NCI-H2196 (cell line): ENCODE results near the gene CHST11.
A peak's percentile ranks its signal among the peaks of the same experiment; 100 is the strongest.

Experiments used
- DNase-seq: peaks from one replicate; lab custom pipeline; 2025; ENCODE audit not compliant: unreplicated experiment; lab: John Stamatoyannopoulos, UW

The CHST11 gene

DNA sequence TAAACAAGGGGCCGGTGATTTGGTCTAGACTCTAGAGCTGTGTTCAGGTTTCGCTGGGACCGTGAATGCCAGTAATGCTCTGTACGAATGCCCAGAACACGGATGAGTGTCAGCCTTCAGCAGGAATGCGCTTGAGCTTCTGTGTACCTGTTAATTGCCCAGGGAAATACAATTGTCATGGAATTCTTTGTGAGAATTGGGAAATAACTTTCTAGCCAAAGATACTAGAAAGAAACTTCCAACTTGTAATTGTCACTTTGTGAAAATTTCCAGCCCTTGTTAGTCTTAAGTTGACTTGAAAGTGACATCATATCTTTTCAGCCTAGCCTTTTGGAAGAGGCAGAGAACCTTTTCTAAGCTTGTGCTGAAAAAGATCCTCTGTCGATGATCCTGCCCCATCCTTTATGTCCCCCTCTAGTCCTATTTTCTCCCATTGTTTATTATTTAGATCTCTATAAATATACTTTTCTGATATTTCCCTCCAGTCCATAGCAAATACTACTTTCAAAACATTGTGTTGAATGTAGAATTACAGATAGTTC lies 2.7 kb downstream of the CHST11 start:
- no peak for DNase-seq

DNA sequence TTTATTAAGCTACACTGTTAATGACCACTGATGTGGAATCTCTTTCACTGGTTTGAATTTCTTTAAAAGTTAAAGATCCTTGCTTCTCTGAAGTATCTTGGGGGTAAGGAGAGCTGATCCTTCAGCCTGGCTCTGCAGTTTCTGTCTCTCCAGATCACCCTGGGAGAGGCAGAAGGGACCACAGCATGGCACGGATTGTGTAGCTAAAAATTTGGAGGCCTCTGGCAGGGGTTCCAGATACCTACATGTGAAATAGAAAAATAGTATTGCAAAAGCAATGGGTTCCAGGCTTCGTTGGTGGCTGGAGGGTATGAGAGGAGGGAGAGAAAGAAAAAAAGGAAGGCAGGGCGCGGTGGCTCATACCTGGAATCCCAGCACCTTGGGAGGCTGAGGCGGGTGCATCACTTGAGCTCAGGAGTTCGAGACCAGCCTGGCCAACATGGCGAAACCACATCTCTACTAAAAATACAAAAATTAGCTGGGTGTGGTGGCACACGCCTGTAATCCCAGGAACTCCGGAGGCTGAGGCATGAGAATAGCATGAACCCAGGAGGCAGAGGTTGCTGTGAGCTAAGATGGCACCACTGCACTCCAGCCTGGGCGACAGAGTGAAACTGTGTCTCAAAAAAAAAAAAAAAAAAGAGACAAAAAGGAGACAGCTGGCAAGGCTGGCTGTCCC lies 3.4 kb downstream of the CHST11 start:
- DNase-seq, result no peak

DNA sequence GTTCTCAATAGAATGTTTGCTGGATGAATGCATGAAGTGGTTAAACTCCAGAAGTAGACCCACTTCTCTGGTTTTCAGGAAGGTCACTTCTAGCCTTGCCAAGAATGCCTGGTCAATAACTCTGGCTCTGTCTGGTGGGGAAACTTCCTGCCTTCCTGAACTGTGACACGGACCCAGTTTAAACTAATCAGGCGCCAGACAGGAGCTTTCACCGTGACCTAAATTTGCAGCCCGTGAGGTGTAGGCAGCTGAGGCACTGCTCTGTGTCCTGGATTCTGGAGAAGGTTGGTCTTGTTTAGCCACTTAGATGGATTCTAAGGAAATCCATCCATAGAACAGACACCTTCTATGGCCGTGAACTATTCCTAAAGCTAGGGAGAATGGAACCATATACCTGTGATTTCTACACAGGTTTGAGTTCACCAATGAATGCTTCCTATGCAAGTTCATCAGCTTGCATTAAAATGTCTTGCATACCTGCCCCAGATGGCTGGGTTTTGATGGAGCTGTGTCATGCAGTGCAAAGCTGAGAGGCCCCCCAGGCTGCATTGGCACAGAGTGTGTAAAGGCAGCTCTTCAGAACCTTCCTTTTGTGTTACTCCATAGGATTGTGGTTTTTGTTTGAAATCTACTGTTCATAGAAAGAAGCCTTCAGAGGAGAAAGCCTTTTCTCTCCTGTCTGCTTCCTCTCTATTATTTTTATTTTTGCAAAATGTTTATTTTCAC lies 4.4 kb downstream of the CHST11 start:
- no peak for DNase-seq

DNA sequence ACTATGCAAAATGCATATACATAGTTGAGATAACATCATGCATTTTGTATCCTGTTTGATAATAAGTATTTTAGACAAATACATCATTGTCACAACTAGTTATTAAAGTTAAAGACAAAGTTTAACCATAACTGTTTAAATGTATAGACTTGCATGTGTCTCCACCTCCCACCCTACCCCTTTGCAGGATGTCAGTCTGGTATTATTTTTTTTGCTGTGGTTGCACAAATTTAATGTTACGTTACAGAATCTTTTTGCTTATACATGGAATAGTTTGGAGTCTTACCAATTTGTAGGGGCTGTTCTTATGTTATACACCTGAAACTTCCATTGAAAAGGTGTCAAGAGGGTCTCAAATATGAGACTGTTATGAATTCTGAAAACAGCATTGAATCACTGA lies 5.6 kb downstream of the CHST11 start:
- no peak for DNase-seq

DNA sequence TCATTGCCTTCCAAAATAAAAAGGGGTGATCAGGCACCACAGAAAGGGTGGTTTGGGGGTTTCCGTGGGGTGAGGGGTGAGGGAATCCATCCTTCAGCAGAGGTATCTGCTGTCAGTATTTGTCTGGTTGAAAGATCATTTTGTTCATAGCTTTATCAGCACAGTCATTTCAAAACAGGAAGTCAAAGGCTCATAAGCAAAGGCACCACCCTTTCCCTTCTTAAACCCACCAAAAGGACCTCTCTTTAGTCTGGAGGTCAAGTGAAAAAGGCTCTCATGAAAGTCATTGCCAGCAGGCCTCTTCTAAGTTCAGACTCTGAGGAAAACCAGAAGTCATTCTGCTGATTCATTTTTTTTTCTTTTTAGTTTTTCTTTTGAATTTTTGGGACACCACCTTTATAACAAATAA lies 6.2 kb downstream of the CHST11 start:
- DNase-seq, result no peak

DNA sequence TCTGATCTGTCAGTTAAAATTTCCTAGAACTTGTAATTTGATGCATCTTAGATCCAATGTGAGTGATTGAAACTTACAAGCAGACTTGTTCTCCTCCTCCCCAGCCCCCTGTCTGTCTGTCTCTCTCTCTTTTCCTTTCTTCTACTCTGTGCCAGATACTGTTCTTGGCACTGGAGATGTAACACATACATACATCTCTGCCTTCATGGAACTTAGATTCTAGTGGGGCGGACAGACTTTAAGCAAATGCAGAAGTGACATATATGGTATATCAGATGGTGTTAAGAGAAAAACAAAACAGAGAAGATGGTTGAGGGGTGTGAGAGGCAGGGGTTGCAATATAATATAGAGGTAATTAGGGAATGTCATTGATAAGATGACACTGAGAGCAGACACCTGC lies 6.6 kb downstream of the CHST11 start:
- no peak for DNase-seq

DNA sequence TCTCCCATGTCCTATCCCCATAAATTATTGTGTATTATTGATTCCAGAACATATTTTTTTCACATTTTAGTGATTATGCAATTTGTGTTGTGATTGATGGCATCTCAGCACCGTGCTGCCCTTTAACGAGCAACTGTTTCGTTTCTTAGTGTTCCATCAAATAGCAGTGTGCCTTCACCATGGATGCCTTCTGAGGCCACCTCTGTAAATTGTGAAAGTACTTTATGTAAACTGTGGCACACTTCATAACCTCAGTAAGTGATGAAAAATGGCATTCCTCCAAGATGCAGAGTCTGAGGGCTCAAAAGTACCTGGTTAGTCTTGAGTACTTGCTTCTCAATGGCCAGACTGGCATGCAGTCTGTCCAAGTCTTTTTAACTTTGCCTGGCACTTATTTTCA lies 8.2 kb downstream of the CHST11 start:
- peak; percentile 6 for DNase-seq

DNA sequence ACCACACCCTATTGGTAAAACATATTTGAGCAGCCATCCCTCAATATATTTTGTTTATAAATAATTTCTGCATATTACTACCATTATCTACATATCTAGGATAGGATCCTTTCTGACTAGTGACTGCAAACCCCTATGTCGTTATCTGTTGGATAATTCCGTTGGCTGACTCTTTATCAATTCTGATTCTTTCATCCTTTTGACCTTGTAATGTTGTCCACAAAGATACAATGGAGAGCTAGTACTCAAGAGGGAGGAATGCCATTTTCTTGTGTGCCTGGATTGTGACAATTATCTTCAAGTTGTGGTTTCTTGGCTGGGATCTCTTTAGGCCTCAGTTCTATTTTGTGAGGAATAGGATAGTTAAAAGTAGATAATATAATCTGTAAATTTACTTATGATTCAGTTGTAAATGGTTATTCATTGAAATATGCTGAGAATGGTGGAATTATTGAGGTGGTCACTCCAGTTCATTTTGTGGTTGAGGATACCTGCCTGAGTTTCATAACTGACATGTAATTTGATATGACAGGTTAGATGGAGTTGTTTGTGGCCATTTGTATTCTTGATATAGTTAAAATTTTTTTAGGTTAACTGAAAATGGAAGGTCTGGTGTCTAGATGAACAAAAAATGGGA lies 10.1 kb downstream of the CHST11 start:
- no peak for DNase-seq

DNA sequence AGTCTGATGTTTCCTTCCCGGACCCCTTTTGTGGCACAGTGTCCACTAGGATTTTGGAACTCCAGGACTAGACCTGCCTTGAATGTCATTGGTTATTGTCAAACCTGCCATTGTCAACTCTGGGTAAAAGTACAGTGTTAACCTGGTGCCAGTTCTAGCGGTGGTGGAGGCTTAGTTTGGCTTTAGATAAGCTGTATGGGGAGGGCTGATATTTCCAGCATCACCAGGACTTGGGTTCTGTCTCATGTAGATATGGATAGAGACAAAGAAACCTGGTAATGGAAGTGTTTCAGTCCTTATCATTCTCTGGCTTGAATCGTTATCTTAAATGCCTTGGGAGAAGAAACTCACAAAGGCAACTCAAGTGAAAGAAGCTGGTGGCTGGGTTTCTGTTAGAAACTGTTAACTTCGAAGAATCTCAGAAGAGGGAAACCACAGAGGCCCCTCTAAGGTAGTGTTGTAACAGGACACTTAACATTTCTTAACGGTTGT lies 10.6 kb downstream of the CHST11 start:
- DNase-seq, result no peak

DNA sequence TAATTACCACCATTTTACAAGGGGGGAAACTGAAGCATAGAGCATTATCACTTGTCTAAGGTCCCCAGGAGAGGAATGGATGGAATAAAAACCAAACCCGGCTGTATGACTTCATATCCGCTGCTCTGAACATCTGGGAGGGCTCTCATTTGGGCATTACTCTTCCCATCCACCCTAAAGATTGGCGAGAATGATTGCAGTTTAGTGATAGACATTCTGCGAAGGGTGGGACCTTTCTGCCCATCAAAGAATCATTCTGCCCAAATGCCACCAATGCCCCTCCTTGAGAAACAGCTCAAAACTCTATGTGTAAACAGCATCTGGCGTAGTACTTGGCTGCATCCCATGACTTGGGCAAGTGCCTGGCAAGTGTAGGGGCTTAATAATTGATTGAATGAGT lies 11.6 kb downstream of the CHST11 start:
- DNase-seq, result no peak

DNA sequence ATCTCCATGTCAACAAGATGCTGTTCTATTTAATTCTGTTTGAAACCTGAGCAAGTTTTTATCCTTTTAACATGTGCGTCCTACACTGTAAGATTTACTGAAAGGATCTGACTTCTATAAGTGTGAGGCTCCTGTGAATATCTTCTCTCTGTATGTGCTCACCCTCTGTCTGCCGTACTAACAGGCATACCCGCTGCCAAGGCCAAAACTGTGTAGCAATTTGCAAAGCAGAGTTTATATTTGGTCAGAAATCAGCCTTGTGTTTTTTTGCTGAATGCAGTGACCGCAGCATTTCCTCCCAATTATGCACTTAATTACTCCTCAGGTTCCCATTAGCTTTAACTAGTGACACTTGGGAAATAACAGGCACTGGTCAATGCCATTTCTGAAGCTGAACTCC lies 12.3 kb downstream of the CHST11 start:
- no peak for DNase-seq

DNA sequence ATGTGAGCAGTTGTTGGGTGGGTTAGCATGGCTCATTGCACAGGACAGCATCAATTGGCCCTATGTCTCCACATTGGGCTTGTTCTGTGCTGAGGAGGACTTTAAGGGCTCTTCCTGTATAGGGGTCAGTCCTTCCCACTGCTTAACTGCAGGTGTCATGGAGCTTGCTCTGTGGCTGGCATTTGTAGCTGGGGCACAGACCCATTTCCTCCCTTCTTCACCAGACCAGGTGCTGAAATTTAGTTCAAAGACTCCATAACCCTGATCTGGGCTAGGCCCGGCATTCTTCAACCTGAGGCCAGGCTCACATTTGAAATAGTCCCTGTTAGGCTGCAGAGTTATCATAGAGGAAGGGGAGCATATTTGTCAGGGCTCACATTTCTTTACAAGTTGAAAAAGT lies 12.8 kb downstream of the CHST11 start:
- no peak for DNase-seq

DNA sequence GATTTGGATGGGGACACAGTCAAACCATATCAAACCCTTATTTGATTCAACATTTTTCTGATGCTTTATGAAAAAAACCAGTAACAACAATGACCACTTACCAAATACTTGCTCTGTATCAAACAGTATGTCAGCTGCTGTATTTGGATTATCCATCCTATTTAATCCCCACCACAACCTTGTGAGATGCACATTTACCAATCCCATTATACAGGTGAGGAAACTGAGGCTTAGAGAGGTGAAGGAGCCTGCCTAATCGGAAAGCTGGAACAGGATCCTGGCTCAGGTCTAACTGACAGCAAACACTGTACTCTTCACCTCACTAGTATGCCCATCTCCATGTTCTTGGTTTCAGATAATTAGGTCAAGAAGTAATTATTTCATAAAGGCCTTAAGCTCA lies 13.8 kb downstream of the CHST11 start:
- no peak for DNase-seq

DNA sequence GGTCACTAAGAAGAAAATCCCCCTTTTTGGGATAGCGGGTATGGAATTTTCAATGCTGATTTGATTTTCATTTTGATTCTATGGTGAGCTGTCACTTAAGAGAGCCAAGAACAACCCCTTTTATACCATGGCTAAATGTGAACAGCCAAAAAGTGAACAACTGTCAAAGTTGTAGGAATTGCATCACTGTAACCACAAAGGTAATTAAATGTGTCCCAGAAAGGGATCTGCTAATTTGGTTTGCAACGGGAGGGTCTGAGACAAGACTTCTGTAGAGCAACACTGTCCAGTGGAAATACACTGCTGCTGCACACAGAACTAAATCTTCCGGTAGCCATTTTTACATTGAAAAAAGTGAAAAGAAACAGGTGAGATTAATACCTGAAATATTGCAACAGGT lies 14.6 kb downstream of the CHST11 start:
- no peak for DNase-seq

DNA sequence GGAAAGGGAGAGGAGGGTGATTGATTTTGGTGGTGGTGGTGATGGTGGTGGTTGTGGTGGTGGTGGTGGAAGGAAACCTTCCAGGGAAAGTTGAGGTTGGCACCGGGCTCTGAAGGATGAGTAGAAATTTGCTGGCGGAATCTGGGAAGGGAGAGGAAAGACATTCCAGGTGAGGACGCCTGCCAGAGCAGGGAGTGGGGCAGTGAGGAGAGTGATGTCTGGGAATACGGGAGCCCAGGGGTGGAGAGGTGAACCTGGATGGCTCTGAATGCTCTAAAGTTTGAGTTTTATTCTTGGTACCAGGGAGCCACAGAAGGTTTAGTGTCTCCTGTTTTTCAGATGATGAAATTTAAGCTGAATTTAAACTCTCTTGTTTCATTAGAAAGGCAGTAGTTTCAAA lies 16.0 kb downstream of the CHST11 start:
- DNase-seq, result no peak

DNA sequence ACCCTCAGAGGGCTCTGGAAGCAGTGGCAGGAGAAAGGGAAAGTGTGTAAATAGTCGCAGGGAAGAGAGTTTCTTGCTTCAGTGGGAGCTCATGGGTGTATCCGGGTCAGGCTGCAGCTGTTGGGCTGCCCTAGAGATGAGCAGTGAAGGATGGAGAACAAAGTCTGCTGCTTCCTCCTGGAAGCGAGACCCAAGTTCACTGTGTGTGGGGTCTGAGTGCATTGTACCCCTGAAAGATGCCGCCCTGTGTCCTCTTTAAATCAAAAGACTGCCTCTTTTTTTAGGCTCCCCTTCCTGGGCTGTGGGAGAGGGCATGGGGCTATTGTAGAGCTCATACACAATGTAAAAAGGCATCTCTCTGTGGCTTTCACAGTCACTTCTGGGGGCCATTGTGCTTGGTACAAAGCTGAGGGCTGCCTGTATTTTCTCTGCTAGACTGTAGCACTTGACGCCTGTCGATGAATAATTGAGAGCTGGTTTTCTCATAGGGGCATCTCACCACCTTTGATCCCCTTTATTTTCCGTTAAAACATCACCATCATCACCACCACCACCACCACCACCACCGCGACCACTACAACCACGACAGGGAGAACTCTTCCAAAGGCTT lies 16.7 kb downstream of the CHST11 start:
- no peak for DNase-seq

DNA sequence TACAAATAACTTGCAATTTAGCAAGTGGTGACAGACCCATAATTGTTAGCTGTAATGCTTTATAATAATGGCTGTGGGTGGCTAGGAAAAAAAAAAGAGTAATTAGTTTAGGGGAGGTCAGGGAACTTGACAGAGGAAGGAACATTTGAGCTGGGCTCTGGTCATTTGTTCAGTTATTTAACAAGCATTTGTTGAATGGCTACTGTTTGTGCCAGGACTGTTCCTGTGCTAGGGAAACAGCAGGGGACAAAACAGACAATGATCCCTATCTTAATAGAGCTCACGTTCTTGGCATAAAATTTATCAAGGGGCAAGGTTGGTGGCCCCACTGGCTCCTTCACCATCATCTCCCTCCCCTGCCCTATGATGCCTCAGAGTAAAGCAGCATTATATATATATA lies 18.5 kb downstream of the CHST11 start:
- no peak for DNase-seq

DNA sequence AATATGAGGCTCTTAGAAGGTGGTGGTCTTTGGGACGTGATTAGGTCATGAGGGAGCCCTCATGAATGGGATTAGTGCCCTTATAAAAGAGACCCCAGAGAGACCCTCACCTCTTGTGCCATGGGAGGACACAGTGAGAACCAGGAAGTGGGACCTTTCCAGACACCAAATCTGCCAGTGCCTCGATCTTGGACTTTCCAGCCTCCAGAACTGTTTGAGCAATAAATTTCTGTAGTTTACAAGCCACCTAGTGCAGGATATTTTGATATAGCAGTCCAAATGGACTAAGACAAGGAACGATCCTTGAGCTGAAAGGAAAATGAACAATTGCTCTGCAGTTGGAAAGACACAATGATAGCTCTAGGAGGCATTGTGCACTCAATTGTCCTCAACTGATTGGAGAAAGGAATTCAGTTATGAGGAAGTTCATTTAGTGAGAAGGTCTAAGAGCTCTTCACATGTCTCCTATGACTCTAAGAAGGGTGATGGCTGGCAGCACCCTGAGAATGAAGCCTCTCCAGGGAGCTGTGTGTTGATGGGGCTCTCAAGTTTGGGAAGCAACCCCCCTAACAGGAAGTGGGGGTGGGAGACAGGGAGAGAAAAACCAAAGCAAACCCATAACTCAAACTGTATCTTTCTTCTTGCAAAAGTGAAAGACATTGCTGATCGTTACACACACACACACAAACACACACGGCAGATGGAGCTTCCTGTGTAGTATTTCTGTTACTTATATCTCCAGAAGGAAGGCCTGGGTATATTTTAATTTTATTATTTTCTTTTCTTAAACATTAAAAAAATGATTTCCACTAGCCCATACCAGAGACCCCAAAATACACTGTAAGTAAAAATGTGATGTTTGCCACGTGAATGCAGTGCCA lies 21.0 kb downstream of the CHST11 start:
- no peak for DNase-seq

DNA sequence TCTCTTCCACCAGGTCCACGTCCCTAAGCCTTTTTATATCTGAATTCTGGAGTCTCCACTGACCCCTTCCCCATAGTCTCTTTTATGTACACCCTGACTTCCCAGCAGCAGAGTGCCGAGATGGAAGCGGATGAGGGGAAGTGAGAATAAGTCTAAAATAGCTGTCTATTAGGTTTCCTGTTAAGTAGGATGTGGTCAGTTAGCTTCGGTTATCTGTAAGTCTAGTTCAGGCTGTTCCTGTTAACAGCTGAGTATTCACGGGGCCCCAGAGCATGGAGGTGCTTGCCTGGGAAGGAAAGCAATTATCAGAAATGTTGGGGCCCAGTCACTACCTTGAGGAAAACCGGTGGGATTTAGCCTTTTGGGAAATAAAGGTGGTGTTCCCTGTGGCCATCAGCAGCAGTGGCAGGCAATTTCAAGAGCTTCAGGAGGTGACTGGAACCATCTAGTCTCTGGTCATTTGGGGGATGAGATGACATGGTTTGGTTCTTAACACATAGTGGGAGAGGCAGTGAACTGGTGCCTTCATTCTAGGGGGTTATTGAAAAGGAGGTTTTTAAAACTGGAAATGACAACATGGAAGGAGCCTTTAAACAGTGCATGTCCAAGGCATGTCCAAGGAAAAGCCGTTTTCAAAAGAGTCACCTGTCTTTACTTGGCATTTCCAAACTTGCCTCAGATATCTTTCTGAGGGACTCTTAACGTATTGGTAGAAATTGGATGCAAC lies 21.8 kb downstream of the CHST11 start:
- no peak for DNase-seq

DNA sequence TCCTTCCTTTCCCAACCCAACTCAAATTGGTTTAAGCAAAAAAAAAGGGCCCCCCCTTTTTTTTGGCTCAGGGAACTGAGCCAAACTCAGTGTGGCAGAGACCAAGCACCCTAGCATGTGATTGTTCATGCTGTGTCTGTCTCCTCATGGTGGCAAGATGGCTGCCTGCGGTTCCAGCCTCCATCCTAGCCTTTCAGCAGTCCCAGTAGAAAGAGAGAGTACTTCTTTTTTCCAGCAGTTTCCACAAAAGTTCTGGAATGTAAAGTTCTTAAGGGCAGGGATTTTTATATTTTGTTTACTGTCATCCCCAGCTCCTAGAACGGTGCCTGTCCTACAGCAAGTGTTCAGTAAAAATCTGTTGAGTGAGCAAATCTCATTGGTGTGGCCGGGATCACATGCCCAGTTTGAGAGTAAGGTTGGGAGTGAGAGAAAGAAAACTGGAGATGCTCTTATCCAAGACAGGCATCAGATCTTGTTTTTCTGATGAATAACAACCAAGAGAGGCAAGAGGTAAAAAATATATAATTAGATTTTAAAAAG lies 22.4 kb downstream of the CHST11 start:
- DNase-seq, result no peak
